ENCODE results near the gene HDAC7.

The HDAC7 gene

GRCh38 chr12:47763481-47764346 lies 56.0 kb downstream of the HDAC7 start:
- peak; percentile 99 for TF ChIP-seq TEAD4 (IDR thresholded peaks at IDR 0.05)
- peak; percentile 93 for TF ChIP-seq ZBTB7A (IDR thresholded peaks at IDR 0.05; ENCODE audit: low read depth)
- TF ChIP-seq FOXM1 (IDR thresholded peaks at IDR 0.05; ENCODE audit: borderline replicate concordance, low read depth): peak; percentile 99
- no peak; the same call in none of the 2 replicates for TF ChIP-seq EGR1 (IDR thresholded peaks at IDR 0.05)
- peak; percentile 99 for TF ChIP-seq TCF12 (IDR thresholded peaks at IDR 0.05; ENCODE audit: low read depth)
- peak; percentile 48; the same call in 1 of the 2 replicates for TF ChIP-seq CREB1 (IDR thresholded peaks at IDR 0.05; ENCODE audit: low read depth)
- peak; percentile 22; the same call in 1 of the 2 replicates for TF ChIP-seq REST (IDR thresholded peaks at IDR 0.05; ENCODE audit: low read depth)
- TF ChIP-seq, protein P1, sequence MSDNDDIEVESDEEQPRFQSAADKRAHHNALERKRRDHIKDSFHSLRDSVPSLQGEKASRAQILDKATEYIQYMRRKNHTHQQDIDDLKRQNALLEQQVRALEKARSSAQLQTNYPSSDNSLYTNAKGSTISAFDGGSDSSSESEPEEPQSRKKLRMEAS (IDR thresholded peaks at IDR 0.05): peak; percentile 93
- TF ChIP-seq TAF1 (IDR thresholded peaks at IDR 0.05; ENCODE audit: low read depth): peak; percentile 58; the same call in 1 of the 2 replicates
- TF ChIP-seq YY1 (IDR thresholded peaks at IDR 0.05; ENCODE audit: low read depth): peak; percentile 82
- peak; percentile 99 for TF ChIP-seq EP300 (IDR thresholded peaks at IDR 0.05; ENCODE audit: borderline replicate concordance)
- peak; percentile 52; the same call in 1 of the 2 replicates for TF ChIP-seq USF1 (IDR thresholded peaks at IDR 0.05)
- TF ChIP-seq NFIC (IDR thresholded peaks at IDR 0.05): peak; percentile 100
- peak; percentile 95 for TF ChIP-seq CEBPB (IDR thresholded peaks at IDR 0.05)
- TF ChIP-seq RAD21 (IDR thresholded peaks at IDR 0.05; ENCODE audit: low read depth): peak; percentile 31; the same call in 1 of the 2 replicates

DNA sequence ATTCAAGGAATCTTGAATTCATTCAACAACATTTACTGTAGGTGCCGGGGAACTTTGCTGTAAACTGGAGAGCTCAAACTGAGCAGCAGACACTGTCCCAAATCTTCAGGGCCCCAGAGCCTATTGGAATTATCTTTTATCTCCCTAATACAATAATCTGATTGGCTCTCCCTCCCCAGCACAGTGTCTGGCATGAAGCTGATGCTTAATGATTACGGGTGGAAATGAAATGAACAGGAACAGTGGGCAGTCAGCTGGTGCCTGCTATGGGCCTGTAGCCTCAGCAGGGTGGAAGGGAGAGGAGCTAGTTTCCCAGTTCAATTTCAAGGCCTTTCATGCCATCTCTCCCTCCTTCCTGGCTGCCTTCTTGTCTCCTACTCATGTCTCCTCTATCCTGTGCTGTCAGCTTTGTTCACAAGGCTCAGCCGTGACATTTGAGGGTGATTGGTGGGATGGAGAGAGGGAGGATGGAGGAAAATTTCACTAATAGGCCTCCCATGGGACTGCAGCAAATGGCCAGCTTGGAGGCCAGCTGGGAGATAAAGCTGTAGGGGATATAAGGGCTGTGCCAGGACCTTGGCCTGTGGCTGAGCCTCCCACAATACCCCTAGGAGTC lies 56.7 kb downstream of the HDAC7 start:
- TF ChIP-seq TEAD4 (IDR thresholded peaks at IDR 0.05) (no peak; the same call in 1 of the 2 replicates), NFIC (IDR thresholded peaks at IDR 0.05) (no peak), EP300 (IDR thresholded peaks at IDR 0.05; ENCODE audit: borderline replicate concordance) (no peak), YY1 (IDR thresholded peaks at IDR 0.05; ENCODE audit: low read depth) (0 out of 2 replicates have a peak, but pooled peaks have one; percentile 39), TAF1 (IDR thresholded peaks at IDR 0.05; ENCODE audit: low read depth) (no peak), ZBTB7A (IDR thresholded peaks at IDR 0.05; ENCODE audit: low read depth) (no peak), RAD21 (IDR thresholded peaks at IDR 0.05; ENCODE audit: low read depth) (no peak)
- TF ChIP-seq, protein P1 (IDR thresholded peaks at IDR 0.05): no peak

GRCh38 chr12:47758834-47759690 lies 60.6 kb downstream of the HDAC7 start, which contains the start of gene RAPGEF3:
RAPGEF3 (minus strand) TSS chr12:47758880; CDS start chr12:47758556, 324 bp downstream.
- TF ChIP-seq USF1 (IDR thresholded peaks at IDR 0.05) (peak; percentile 93), CREB1 (IDR thresholded peaks at IDR 0.05; ENCODE audit: low read depth) (peak; percentile 53; the same call in 1 of the 2 replicates), YY1 (IDR thresholded peaks at IDR 0.05; ENCODE audit: low read depth) (no peak; the same call in 1 of the 2 replicates), EP300 (IDR thresholded peaks at IDR 0.05; ENCODE audit: borderline replicate concordance) (peak; percentile 97), FOXM1 (IDR thresholded peaks at IDR 0.05; ENCODE audit: borderline replicate concordance, low read depth) (peak; percentile 91), CEBPB (IDR thresholded peaks at IDR 0.05) (0 out of 2 replicates have a peak, but pooled peaks have one; percentile 49), REST (IDR thresholded peaks at IDR 0.05; ENCODE audit: low read depth) (no peak), TEAD4 (IDR thresholded peaks at IDR 0.05) (peak; percentile 93), ZBTB7A (IDR thresholded peaks at IDR 0.05; ENCODE audit: low read depth) (peak; percentile 95), TAF1 (IDR thresholded peaks at IDR 0.05; ENCODE audit: low read depth) (peak; percentile 29; the same call in 1 of the 2 replicates), RAD21 (IDR thresholded peaks at IDR 0.05; ENCODE audit: low read depth) (peak; percentile 49; the same call in 1 of the 2 replicates), EGR1 (IDR thresholded peaks at IDR 0.05) (peak; percentile 76), TCF12 (IDR thresholded peaks at IDR 0.05; ENCODE audit: low read depth) (peak; percentile 98), NFIC (IDR thresholded peaks at IDR 0.05) (peak; percentile 99)
- TF ChIP-seq, protein P1 (IDR thresholded peaks at IDR 0.05): peak; percentile 97

DNA sequence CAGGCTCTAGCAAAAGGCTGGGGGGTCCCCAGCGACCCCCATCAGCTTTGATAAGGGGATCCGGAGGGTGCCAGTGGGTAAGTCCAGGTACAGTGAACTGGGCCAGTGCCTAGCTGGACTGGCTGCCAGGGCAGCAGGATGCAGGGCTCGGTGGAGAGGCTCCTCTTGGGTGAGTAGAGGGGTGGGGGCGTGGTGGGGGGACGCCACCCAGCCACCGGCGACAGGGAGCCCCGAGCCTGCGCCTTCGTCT lies 61.2 kb downstream of the HDAC7 start:
- TF ChIP-seq ZBTB7A (IDR thresholded peaks at IDR 0.05; ENCODE audit: low read depth) (0 out of 2 replicates have a peak, but pooled peaks have one; percentile 92), YY1 (IDR thresholded peaks at IDR 0.05; ENCODE audit: low read depth) (no peak), CEBPB (IDR thresholded peaks at IDR 0.05) (no peak), REST (IDR thresholded peaks at IDR 0.05; ENCODE audit: low read depth) (no peak), NFIC (IDR thresholded peaks at IDR 0.05) (no peak)
